ENCODE measurements around the gene RICTOR.

Gene RICTOR

DNA sequence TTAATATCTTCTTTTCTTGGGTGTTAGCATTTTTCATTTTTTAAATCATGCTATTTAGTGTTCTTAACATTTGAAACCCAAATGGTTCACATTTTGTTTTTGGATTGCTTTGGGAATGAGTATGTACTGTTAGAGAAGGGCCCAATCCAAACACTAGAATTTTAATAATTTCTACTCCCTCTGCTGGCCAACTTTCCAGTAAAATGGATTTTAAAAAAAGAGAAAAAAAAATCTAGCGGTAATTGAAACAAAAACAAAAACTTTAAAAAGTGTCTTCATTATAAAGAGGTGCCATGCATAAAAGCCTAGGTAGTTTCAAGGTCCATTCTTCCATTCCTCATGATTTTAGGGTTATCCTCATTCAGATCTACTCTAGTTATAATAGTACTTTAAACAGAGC, 32.1 kb upstream of the RICTOR start:
- Histone ChIP-seq H3K27me3 (ENCODE audit: low read length) (no peaks in the 10 kb centered on the region), H3K9me2 (replicated peaks; ENCODE audit: insufficient read depth, low read length) (no peaks in the 10 kb centered on the region), H3K9ac (ENCODE audit: low read length) (no peak overlapping the region), H3K36me3 (ENCODE audit: low read length) (no peaks in the 10 kb centered on the region), H3K4me3 (ENCODE audit: insufficient read depth, low read length, poor library complexity, severe bottlenecking) (no peak overlapping the region), H3K4me2 (ENCODE audit: low read depth, low read length, poor library complexity, severe bottlenecking) (no peak overlapping the region), H3K9me3 (ENCODE audit: insufficient read depth, low read length) (no peaks in the 10 kb centered on the region), H3K79me2 (ENCODE audit: insufficient read depth, low read length) (no peaks in the 10 kb centered on the region), H4K20me1 (ENCODE audit: low read depth, low read length) (no peaks in the 10 kb centered on the region), H3K27ac (ENCODE audit: low read depth, low read length) (no peak overlapping the region), H3F3A (ENCODE audit: insufficient read depth) (no peaks in the 10 kb centered on the region), H2AFZ (ENCODE audit: low read depth, low read length, severe bottlenecking) (no peak overlapping the region)
- no peak for TF ChIP-seq EZH2phosphoT487 (conservative IDR thresholded peaks at IDR 0.05; ENCODE audit: low read length)
- TF ChIP-seq, protein P1, sequence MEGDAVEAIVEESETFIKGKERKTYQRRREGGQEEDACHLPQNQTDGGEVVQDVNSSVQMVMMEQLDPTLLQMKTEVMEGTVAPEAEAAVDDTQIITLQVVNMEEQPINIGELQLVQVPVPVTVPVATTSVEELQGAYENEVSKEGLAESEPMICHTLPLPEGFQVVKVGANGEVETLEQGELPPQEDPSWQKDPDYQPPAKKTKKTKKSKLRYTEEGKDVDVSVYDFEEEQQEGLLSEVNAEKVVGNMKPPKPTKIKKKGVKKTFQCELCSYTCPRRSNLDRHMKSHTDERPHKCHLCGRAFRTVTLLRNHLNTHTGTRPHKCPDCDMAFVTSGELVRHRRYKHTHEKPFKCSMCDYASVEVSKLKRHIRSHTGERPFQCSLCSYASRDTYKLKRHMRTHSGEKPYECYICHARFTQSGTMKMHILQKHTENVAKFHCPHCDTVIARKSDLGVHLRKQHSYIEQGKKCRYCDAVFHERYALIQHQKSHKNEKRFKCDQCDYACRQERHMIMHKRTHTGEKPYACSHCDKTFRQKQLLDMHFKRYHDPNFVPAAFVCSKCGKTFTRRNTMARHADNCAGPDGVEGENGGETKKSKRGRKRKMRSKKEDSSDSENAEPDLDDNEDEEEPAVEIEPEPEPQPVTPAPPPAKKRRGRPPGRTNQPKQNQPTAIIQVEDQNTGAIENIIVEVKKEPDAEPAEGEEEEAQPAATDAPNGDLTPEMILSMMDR (IDR thresholded peaks at IDR 0.05; ENCODE audit: insufficient read depth, low read length, poor library complexity, severe bottlenecking): no peak

DNA sequence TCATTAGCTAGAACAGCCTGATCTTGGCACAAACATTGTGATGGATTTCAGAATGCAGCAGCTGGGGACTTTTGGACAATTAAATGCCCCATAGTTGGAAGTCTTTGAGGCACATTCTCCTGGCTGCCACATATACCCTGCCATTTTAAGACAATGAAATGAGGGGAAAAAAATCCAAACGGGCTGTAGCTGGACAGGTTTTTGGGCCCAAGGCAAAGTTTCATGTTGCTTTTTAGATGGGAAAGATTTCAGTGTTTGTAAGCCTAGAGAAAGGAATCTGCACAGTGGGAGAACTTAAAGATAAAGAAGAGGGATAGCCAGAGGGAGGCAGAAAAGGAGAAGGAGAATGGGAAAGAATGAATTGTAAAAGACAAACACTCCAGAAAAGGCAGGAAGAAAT, 30.0 kb upstream of the RICTOR start:
- no peak overlapping the region for H3K4me2 ChIP-seq (ENCODE audit: low read depth, low read length, poor library complexity, severe bottlenecking)
- H4K20me1 ChIP-seq (ENCODE audit: low read depth, low read length): no peaks in the 10 kb centered on the region
- H3K36me3 ChIP-seq (ENCODE audit: low read length): no peaks in the 10 kb centered on the region
- no peaks in the 10 kb centered on the region for H3K9me2 ChIP-seq (replicated peaks; ENCODE audit: insufficient read depth, low read length)
- no peaks in the 10 kb centered on the region for H3K27me3 ChIP-seq (ENCODE audit: low read length)
- no peaks in the 10 kb centered on the region for H3F3A ChIP-seq (ENCODE audit: insufficient read depth)
- H3K4me3 ChIP-seq (ENCODE audit: insufficient read depth, low read length, poor library complexity, severe bottlenecking): no peak overlapping the region
- H3K9ac ChIP-seq (ENCODE audit: low read length): no peak overlapping the region
- TF ChIP-seq, protein P1 (IDR thresholded peaks at IDR 0.05; ENCODE audit: insufficient read depth, low read length, poor library complexity, severe bottlenecking): no peak
- no peak for TF ChIP-seq EZH2phosphoT487 (conservative IDR thresholded peaks at IDR 0.05; ENCODE audit: low read length)
- H2AFZ ChIP-seq (ENCODE audit: low read depth, low read length, severe bottlenecking): no peak overlapping the region
- H3K9me3 ChIP-seq (ENCODE audit: insufficient read depth, low read length): no peaks in the 10 kb centered on the region
- no peaks in the 10 kb centered on the region for H3K79me2 ChIP-seq (ENCODE audit: insufficient read depth, low read length)
- H3K27ac ChIP-seq (ENCODE audit: low read depth, low read length): no peak overlapping the region

- Histone ChIP-seq H3K79me2 (ENCODE audit: insufficient read depth, low read length) (no peaks in the 10 kb centered on the region), H3K9ac (ENCODE audit: low read length) (no peak overlapping the region), H3K36me3 (ENCODE audit: low read length) (no peaks in the 10 kb centered on the region), H3K27ac (ENCODE audit: low read depth, low read length) (no peak overlapping the region), H3K27me3 (ENCODE audit: low read length) (no peaks in the 10 kb centered on the region), H3K9me3 (ENCODE audit: insufficient read depth, low read length) (no peaks in the 10 kb centered on the region), H3F3A (ENCODE audit: insufficient read depth) (no peaks in the 10 kb centered on the region), H2AFZ (ENCODE audit: low read depth, low read length, severe bottlenecking) (no peak overlapping the region), H3K4me2 (ENCODE audit: low read depth, low read length, poor library complexity, severe bottlenecking) (no peak overlapping the region), H4K20me1 (ENCODE audit: low read depth, low read length) (no peaks in the 10 kb centered on the region), H3K4me3 (ENCODE audit: insufficient read depth, low read length, poor library complexity, severe bottlenecking) (no peak overlapping the region), H3K9me2 (replicated peaks; ENCODE audit: insufficient read depth, low read length) (no peaks in the 10 kb centered on the region)
- TF ChIP-seq, protein P1 (IDR thresholded peaks at IDR 0.05; ENCODE audit: insufficient read depth, low read length, poor library complexity, severe bottlenecking): no peak
- no peak for TF ChIP-seq EZH2phosphoT487 (conservative IDR thresholded peaks at IDR 0.05; ENCODE audit: low read length)
Observed at GRCh38 chr5:39102684-39103155, 28.5 kb upstream of the RICTOR start.

Data from SU-DHL-6 (cell line).